HG03558 (cell line): Measurements from ENCODE around the gene OSBPL2.
A peak's percentile ranks its signal among the peaks of the same experiment; 100 is the strongest.

Experiments used
- ATAC-seq: cut with Tn5 transposase; IDR thresholded peaks from one replicate; pipeline ENCODE4 v1.9.1; 2021; ENCODE audit warnings: moderate number of reproducible peaks; ENCODE audit not compliant: unreplicated experiment; ENCODE audit errors: extremely low read depth

OSBPL2 gene

GRCh38 chr20:62293111-62293784, 54.9 kb downstream of the OSBPL2 start:
- ATAC-seq = no peak

GRCh38 chr20:62293946-62294345, 55.6 kb downstream of the OSBPL2 start:
- ATAC-seq = no peak

DNA sequence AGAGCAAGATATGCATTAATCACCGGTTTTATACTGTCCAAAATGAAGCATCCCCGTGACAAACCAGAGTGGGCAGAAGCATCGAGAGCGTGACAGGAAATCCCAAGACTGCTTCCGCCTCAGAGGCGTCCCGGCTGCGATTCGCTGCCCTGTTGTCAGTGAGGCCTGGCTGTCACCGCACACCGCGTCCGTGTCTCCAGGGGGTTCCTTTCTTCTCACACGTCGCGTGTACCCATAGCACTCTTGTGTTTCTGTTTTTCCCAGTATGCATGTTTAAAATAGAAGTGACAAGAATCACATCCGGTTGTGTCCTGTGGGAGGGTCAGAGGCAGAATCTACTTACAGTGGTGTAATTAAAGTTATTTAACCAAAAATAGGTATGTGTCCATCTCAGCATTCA, 56.2 kb downstream of the OSBPL2 start:
- no peak for ATAC-seq

GRCh38 chr20:62296724-62297448, 58.6 kb downstream of the OSBPL2 start:
- ATAC-seq = no peak

DNA sequence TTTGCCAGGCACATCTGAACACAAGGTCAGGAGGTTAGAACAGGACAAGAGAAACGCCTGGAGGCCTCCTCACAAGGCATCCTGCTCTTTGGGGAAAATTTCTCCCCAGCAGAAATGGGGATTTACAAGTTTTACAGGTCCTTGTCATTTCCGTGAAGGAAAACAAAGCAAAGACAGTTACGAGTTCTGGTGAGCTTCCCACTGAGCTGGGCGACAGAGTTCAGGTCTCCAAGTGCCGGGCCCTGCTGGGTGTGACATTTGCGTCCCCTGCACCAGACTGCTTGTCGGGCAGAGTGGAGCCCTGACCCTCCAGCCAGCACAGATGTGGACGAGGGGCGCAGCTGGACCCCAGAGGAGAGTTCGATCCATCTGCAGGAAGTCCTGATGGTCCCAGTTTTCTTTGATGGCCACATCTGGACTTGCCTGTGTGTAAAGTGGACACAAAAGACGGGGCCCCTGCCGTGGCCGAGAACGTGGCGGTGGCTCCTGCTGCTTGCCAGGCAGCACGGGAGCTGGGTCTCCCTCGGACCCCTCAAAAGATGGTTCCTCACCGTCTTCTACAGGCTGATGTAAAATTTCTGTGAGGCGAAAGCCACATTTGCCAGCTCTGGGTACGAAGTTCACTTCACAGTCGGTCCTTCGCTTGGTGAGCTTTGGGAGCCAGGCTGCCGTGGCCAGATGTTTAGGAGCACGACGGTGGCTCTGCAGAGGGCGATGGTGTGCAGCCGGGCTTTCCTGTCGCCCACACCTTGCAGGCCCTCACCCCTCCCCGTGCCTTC, 59.3 kb downstream of the OSBPL2 start:
- ATAC-seq = no peak

GRCh38 chr20:62298577-62299249, 60.4 kb downstream of the OSBPL2 start:
- no peak for ATAC-seq

- ATAC-seq = no peak
These were observed 61.4 kb downstream of the OSBPL2 start for GRCh38 chr20:62299666-62300236.

GRCh38 chr20:62300319-62300718, 62.0 kb downstream of the OSBPL2 start:
- no peak for ATAC-seq

DNA sequence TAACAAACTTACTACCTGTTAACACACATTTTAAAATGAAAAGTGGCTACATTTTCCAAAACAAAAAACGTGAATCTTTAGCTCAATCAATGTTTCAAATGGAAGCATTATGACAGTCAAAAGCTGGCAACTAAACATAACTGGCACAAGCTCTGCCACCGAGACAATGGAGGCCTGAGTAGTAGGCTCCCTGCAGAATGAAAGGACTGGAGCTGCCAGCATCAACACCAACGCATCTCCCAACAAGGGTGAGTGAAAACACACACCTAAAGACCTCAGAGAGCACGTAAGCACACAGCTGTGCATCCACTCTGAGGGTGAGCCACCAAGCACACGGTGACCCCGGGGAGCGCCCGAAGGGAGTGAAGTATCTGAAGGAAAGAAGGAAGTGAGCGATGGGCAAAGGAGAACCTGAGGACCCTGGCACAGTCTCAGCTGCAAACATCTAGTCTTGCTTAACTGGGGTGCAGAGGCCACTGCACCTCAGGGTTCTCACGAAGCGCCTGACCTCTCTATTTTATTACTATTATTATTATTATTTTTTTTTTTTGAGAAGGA, 62.9 kb downstream of the OSBPL2 start:
- ATAC-seq = no peak

- no peak for ATAC-seq
These were observed 63.5 kb downstream of the OSBPL2 start for GRCh38 chr20:62301773-62302340.

- peak; percentile 78 for ATAC-seq
These were observed 64.2 kb downstream of the OSBPL2 start, which contains the start of gene ADRM1 for GRCh38 chr20:62302341-62303061. Gene ADRM1, plus strand, starts transcription at chr20:62302997. Its CDS starts 572 bp downstream, at chr20:62303569.

DNA sequence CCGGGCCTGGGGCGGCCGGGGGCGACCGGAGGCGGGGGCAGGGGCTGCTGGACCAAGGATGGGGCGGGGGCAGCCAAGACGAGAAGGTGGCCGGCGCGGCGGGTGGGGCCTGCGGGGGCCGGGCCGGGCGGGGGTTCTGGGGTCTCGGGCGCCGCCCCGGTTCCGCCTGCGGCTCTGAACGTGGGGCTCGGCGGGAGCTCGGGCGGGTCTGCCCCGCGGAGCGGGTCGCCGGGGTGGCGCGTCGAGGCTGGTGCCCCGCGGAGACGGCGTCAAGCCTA, 64.7 kb downstream of the OSBPL2 start:
- no peak for ATAC-seq

DNA sequence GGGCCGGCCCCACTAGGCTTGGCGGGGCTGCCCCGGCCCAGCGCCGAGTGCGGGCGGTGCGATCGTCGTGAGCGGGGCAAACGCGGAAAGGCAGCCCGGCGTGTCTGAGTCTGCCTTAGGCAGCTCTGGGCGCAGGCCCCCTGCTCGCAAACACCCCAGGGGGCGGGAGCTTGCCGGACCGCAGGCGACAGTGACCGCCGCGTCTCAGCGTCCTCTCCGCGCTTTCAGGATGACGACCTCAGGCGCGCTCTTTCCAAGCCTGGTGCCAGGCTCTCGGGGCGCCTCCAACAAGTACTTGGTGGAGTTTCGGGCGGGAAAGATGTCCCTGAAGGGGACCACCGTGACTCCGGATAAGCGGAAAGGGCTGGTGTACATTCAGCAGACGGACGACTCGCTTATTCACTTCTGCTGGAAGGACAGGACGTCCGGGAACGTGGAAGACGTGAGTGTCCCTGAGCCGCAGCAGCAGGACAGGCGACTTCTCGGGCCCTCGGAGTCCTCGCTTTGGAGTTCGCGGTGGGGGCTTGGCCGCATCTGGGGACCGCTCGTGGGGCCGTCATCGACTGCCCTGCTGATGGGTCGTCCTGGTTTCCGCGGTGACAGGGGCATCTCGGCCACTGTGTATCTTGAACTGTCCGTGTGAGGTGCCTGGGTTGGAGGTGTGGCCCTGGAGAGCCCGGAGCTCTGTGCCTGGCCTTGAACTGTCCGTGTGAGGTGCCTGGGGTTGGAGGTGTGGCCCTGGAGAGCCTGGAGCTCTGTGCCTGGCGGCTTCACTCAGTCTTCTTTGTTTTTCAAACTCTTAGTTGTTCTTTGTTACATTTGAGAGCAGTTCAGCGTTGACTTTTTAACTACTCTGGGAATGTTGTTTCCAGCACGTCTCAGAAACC, 65.3 kb downstream of the OSBPL2 start:
- no peak for ATAC-seq

GRCh38 chr20:62304331-62305148, 66.2 kb downstream of the OSBPL2 start:
- no peak for ATAC-seq

DNA sequence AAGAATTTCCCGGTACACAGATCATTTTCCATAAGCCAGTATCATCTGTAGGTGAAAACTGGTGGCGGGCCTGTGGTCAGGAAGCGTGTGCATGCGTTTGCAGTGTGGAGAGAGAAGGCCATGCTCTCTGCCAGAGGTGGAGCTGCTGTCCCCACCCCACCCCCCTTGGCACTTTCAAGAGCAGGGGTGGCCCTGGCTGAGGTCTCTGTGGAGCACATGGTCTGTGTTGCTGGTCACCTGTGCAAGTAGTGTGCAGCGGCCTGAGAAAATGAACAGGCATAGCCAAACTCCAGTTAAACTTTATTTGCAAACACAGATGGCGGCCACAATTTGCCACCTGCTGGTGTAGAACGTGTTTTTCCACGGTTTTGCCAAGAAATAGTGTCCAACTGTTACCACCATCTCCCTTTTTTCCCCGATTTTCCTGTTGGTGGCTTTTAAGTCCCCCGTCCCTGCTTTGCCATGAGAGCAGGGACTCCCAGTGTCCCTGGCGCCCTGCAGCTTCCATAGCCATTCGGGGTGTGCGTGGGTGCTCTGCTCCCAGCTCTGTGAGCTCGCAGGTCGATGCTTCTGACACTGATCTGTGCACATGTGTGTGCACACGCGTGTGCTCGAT, 66.9 kb downstream of the OSBPL2 start:
- ATAC-seq = no peak

GRCh38 chr20:62305765-62306413, 67.6 kb downstream of the OSBPL2 start:
- no peak for ATAC-seq
